GM18868 (cell line): ENCODE measurements around the gene ULK3.

Source experiments
- ATAC-seq: cut with Tn5 transposase; IDR thresholded peaks from one replicate; pipeline ENCODE4 v1.9.1; 2021; ENCODE audit warnings: mild to moderate bottlenecking, moderate library complexity; ENCODE audit not compliant: unreplicated experiment

Gene ULK3

DNA sequence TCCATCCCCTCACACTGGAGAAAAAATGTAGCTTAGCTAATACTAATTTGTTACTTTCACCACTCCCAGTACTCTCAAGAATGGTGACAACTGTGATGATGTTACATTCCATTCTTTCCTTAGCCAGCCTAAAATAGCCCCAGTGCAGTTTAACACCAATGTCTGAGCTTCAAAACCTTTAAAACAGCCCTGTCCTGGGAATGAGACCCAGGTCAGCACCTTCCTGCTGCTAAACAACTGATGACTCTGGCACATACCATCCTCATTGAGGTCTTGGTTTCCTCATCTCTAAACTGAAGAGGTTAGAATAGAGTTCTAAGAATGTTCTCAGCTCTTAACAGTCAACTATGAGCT is 26.4 kb upstream of the ULK3 start:
- ATAC-seq: no peak

DNA sequence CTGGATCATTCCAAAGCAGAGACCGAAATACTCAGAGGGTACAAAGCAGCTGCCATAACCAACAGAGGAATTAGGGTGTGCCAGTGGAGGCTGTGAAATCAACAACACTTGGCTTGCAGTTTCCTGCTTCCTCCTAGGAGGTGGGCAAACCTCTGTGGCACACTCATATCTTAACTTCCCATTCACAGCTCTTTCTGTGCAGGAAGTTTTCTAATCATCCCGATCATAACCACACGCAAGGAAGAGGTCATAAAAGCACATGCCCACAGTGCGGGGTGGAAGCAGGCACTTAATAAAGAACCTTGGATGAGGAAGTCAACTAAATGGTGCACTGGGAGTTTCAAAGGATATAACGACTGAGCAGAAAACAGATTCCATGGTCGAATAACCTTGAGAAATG is 25.1 kb upstream of the ULK3 start:
- ATAC-seq: no peak

DNA sequence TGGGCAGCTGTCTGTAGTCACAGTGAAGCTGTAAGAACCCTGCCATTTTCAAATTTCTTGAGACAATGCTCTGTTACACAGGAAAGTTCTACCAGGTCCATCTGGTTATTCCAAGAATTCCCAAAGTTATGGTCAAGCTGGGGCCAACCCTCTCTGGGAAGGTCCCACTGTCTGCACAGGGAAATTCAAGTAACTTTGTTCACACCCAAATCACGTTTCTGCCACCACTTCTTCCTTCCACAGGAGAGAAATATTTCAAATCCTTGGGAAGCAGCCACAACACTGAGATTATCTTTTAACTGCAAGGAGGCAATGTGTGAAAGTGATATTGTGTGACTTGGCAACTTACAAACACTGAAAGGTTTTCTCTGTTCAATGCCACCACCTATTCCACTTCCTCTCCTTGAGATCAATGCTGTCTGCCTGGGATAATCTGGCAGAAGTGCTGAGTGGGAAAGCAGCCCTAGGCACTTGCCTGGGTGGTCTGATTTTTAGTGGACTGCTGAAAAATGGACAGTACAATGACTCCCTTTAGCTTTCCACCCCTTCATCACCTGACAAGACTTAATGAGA is 24.6 kb upstream of the ULK3 start:
- no peak for ATAC-seq

DNA sequence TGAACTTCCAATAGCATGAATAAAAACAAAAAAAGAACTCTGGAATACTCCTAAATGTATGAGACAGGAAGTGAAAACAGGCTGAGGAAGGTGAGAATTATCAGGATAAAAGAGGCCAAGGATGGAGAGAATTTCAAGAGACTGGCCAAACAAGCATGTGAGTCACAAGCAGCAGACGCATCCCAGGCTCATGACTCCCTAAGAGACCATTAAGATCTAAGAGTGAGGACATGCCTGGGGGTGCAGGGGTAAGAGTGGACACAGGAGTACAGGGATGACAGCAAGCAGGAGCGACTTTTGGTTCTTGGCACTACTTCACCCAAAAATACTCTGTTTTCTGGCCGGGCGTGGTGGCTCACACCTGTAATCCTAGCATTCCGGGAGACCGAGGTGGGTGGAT is 23.1 kb upstream of the ULK3 start:
- ATAC-seq: no peak

DNA sequence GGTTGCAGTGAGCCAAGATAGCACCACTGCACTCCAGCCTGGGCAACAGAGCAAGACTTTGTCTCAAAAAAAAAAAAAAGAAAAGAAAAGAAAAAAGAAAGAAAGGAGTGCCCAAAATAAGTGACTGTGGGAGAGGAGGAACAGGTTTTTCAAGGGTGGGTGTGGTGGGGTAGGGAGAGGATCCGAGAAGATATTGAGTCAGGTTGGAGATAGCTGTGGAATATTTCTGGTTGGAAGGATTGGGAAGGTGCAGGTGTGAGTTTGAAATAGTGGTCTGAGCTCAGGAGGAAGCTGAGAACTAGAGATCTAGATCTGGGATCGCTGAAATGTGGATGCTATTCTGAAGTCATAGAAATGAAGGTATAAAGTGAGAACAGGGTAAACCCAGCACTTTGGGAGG is 22.4 kb upstream of the ULK3 start:
- no peak for ATAC-seq

DNA sequence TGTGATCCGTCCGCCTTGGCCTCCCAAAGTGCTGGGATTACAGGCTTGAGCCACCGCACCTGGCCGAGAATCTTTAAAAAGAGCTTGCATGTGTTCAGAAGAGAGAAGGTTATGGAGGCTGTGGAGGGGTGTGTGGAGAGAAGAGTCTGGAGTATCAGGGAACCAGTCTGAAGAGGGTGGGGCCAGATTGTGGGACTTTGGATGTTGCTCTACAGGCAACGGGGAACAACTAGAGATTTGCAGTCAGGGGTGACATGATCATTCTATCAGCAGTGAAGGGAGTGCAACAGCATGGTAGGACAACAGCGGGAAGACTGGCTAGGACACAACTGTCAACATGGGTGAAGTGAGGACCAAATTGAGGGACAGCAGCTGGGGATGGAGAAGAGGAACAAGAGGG is 21.3 kb upstream of the ULK3 start:
- no peak for ATAC-seq

DNA sequence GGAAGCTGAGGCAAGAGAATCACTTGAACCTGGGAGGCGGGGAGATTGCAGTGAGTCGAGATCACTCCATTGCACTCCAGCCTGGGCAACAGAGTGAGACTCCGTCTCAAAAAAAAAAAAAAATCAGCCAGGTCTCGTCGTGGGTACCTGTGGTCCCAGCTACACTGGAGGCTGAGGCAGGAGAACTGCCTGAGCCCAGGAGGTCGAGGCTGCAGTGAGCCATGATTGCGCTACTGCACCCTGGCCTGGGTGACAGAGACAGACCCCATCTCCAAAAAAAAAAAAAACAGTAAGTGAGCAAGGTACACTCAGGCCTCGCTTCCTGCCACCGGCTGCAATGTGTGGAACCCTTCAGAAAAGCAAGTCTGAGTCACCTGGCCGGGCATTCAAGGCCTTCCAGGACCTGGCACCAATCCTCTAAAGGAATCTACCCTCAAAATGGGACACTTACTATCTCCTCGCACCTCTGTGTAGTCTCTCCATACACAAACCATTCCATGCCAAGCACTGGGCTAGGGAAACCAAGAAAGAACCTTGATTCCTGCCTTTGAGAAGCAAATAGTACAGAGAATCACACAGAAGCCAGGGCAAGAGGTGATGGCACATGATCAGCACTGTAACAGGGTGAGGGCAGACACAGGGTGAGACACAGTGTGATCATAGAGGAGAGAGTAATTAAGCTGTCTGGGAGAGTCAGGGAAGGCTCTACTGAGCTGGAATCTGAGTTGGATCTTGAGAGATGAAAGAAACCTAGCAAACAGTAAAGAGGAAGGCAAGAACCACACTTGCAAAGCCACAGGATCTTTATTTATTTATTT is 20.5 kb upstream of the ULK3 start:
- no peak for ATAC-seq

DNA sequence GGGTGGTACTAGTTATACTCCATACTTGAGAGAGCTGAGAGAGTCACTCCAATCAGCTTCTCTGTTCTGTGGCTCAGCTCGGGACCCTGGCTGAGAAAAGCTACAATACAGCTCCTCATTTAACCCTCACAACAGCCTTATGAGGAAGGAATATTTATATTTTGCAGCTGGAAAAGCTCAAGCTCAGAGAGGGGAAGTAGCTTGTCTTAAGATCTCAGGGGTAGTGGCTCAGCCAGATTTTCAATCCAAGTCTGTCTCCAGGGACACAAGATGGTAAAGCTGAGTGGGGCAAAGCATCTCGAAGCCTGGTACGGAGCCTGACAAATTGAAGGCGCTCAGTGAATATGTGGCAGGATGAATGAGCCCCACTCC is 15.4 kb upstream of the ULK3 start:
- ATAC-seq: no peak

DNA sequence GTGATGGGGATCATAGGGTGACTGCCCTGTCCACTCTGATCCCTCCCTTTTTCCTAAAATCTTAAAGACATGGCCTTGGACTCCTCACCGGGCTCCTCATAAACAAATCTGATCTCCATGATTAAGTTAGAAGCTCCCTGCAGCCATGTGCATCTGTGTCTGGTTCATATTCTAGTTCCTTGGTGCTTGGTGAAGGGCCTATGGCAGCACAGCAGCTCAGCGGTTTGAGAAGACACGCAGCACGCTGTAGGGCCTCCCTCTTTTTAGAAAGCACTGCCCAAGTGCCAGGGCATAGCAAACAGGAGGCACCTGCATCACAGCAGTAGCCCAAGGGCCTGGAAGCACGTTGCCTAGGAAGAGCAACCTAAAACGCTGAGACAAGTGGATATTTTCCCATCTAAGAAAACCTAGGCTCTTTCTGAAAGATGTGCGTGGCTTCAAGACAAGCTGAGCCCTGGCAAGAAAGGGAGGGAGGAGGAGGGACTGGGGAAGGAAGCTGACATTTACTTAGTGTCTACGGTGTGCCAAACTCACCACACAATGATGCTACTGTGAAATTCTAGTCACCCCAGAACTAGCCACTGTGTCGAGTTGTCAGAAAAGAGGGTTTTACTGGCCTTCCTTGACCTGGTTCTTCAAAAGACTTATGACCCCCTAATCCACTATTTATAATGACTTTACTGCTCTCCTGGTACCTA is 14.9 kb upstream of the ULK3 start:
- no peak for ATAC-seq

DNA sequence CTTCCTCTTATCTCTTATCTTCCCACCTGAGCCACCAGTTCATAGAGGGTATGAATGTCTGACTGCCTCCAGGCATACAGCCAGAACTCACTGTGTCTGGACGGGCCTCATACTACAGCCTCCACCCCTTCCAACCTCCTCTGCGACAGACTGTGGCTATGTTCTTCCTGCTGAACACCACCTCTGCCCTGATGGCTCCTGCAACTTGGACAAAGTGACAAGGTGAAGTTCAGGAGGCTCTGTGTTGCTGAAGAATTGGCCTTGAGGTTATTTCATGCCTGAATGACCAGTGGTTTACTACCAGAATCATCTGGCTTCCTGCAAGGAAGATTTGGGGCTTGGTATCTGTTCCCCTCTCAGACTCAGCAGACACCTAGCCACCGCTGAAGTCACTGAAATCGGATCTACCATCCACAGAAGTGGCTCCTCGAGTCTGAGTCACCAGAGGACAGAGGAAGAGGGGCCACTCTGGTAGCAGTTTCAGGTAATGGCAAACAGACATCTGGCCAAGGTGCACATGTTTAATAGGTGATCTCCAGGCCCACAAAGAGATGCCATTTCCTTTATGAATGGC is 14.2 kb upstream of the ULK3 start:
- peak; percentile 72 for ATAC-seq

DNA sequence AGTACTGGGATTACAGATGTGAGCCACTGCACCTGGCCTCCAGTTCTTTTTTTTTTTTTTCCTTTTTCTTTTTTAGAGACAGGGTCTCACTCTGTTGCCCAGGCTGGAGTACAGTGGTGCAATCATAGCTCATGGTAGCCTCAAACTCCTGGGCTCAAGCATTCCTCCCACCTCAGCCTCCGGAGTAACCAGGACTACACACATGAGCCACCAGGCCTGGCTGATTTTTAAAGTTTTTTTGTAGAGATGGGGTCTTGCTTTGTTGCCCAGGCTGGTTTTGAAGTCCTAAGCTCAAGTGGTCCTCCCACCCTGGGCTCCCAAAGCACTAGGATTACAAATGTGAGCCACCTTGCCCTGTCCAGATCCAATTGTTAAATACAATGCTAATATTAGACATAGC is 13.6 kb upstream of the ULK3 start:
- no peak for ATAC-seq

DNA sequence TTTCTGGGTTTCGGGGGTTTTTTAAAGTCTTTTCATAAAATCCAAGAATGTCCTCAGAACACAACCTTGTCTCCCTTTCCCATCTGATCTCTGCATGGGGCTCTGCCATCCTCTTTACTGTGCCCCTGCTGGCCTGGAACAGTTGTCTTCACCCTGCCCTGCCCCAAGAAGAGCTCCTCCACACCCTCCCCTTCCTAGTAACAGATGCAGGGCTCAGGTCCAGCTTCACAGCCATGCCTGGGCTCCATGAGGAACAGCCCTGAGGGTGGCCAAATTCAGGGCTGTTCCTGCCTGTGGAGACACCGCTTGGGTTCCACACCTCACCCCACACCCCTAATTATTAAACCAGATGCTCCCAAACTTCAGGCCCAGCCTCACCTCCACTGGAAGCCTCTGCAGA is 12.9 kb upstream of the ULK3 start:
- no peak for ATAC-seq

DNA sequence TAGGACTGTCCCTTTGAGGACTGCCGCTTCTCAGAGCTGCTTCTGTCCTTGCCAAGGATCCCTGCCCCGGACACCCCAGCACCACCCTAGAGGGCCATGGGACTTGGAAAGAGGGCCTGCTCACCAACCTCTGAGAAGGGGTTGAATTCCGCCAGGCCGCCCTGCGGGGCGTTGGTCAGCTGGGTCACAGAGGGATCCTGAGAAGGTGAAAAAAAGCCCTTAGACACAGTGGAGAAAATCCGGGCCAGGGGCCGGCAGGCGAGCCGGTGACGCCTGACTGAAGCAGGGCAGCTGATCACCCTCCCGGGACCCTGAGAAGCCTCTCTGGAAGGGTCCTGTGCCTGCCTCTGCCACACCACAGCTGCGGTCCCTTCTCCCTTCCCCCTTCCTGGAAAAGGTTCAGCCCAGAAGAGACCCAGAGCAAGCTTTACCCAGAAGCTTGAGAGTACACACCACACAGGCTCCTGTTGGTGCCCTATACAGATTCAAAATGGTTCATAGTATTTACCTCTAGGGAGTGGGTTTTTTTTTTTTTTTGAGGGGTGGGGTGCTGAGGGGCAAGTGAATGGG is 11.6 kb upstream of the ULK3 start:
- no peak for ATAC-seq

DNA sequence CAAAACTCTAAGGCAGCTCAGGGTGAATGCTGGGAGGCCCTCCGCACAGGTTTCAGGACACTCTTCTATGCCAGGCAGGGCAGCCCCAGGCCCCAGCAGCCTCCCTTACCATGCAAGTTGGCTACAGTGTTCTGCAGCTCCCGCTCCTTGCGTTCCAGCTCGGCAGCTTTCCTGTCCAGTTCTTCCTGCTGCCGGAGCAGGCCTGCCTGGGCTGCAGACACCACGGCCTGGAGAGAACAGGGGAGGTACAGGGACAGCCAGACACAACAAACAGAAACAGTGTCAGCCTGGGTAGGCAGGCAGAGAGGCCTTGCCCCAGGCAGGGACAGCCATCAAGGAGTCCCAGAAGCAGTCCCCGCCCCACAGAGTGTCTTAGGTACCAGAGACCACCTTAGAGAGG is 9.0 kb upstream of the ULK3 start:
- no peak for ATAC-seq

DNA sequence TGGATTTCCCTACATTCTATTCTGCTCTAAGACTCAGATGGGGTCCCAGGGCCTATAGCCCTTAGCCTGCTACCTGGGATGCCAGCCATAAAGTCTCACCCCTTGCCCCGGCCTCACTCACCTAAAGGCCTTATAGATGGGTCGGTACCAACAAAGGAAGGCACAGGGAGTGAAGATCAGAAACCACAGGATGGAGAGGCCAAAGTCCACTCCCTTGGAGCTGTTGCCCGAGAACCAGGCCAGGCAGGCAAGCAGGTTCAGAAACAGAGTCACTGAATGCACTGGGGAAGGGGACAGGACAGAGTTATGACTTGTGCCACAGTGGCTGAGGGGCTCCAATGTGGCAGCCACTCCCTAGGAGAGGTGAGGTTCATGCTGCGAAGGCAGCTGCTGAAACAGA is 7.4 kb upstream of the ULK3 start:
- ATAC-seq: no peak

DNA sequence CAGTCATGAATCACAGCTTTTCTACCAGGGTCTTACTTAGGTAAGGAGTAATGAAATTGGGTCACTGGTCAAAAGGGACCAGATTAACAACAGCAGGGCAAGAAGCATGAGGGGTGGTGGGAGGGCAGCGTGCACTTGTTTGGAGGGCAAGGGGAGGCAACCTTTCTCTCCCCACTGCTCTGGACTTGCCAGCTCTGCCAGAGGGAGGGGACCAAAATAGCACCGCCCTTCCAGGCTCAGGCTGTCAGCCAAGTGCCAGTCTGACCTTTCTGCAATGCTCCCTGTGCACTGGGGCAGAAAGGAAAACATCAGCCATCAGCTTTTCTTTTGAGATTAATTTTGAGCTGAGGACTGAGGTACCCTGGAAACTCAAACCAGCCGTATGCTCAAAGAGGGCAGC is 4.5 kb upstream of the ULK3 start:
- ATAC-seq: no peak

DNA sequence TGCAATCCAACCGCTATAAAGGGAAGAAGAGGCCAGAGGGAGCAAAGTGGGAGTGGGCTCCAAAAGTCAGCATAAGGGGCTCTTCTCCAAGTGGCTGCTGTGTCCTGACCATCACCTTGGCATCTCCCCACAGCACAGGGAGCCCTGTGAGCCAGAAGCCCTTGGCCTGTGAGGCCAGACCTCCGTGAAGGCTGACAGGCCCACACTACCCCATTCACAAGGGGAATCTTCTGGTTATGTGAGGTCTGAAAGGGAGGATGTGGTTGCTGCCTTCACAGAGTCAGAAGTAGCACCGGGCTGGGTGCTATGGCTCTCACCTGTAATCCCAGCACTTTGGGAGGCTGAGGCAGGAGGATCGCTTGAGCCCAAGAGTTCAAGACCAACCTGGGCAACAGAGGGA is 2.6 kb upstream of the ULK3 start:
- ATAC-seq: no peak

DNA sequence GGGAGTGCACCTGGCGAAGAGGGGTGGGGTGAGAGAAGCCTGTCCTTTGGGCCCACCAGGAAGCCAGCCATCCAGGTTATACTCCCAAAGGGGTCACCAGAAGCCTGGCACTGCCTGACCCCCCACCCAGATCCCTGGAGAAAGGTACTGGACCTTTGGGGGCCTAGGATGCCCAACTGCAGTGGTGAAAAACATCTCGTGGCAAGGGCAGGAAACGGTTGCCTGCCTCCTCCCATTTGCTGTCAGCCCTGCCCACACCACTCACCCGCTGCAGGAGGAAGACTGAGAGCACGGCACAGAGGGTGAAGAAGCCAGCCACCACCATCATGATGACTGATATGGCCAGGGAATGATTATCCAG is 2.2 kb upstream of the ULK3 start:
- ATAC-seq: no peak

DNA sequence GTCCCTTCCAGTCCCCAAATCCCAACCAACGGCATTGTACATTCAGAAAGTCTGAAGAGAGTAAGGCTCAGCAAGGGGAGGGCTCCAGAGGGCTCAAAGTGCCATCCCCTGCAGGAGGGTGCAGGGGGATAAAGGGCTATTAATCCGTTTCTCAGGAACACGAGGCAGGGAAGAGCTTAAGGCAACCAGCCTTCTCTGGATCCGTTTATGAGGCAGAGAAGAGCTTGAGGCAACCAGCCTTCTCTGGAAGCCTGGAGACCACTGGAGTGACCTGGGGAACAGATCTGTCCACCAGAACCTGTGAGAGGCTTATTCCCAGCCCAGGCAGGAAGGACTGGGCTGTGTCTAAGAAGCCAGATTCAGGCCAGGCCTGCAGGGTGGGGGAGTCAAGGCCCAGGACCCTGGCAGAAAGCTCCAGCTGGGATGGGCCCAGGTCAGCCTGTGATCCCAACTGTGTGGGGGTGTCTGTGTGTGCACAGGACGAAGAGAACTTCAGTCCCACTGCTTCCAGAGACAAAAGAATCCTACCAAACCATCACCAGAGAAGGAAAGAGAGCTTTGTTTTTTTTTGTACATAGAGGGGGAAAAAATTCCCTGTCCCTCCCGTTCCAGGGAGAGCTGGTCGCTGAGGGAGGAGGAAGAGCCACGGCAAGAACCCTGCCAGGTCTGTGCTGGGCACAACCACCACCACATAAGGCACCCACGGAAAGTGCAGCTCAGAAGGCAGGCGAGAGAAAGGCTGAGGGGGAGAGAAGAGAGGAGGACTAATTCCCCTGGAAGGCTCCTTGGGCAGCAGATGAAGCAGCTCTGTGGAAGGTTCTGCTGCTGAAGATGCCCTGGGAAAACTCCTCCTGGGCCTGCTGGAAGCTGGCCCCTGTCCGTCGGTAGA is 1.6 kb upstream of the ULK3 start:
- ATAC-seq: no peak

DNA sequence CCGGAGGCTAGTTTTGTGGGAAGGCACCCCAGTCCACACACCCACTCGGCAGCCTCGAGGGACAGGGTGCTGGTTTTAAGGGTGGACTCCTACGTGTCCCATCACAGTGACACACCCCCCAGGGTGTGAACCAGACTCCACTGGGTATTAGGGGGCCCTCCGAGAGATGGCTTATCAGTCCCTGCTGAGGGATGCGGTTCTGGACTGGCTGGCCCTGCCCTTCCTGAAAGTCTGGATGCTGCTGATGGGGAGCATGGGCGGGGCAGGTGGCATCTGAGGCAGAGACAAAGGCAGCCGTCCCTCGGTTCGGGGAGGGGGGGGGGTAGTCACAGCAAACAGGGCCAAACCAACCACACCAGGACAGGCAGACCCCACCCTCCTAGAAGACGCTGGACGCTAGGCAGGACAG is 939 bp upstream of the ULK3 start:
- ATAC-seq: no peak

DNA sequence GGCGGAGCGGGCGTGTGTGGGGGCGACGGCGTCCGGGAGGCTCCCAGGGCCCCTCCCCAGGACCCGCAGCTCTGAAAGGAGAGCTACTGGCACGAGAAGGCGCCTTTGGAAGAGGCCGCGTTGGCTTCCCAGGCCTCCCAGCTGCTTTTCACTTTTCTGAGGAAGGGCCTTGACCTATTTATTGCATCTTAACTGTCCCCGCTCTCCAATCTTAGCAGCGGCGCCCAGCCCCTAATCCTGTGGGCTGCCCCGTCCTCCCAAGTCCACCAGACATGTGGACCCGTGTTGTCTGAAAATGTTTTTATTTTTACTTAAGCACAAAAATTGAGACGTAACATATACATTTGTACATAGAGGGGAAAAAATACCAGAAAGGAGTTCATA is 481 bp upstream of the ULK3 start:
- ATAC-seq: no peak
